SIG-M5 treated with dmso at 0.1 percent for 504 hours (cell line): ENCODE measurements around the gene ACO1.

ENCODE experiments used
- DNase-seq: peaks from one replicate; lab custom pipeline; 2025; ENCODE audit not compliant: unreplicated experiment; lab: John Stamatoyannopoulos, UW

Gene ACO1

DNA sequence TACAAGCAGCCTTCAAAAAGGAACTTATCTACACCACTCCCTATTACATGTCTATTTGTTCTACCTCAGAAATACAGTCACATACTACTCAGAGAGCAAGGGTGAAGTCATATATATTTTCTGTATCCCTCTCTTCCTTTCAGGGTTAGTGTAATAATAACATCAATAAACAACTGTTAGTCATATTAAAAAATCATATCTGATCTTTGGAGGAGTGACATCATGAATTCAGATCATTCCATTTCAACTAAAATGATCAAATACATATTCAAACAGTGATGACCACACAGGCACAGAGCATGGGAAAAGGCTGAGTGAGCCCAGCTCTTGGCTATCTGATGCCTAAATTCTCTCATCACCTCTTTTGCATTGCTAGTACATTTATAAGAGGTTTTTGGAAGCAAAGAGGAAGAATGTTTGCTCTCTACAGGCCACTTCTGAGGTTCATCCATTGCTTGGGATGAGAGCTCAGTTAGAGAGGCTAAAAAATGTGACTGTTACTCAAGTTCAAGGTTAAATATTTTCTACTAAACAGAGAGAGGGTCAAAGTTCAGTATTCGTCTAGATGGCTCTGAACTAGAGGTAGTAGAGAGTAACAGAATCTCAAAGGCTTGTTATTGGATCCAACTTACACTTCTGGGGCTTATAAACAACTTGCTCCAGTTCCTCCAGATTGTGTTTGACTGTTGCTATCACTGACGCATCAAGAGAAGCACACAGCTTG is 102.6 kb downstream of the ACO1 start:
- no peak for DNase-seq

GRCh38 chr9:32487981-32488380 is 103.5 kb downstream of the ACO1 start:
- no peak for DNase-seq

DNA sequence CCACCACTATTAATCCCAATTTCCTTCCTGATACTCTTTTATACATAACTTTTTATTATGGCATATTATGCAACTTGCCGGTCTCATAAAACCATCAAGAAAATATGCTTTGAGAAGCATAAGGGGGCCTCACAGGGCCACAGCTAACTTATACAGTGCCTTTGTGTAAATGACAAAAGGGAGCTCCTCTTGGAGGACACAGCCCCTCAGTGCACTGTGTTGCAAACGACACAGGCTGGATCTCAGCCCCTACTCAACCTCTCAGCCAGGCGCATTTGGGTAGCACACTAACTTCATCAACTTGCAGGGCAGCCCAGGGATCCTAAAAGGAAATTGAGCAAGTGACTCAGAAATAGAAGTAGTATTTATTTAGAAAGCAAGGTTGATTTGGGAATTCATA is 106.2 kb downstream of the ACO1 start:
- no peak for DNase-seq

DNA sequence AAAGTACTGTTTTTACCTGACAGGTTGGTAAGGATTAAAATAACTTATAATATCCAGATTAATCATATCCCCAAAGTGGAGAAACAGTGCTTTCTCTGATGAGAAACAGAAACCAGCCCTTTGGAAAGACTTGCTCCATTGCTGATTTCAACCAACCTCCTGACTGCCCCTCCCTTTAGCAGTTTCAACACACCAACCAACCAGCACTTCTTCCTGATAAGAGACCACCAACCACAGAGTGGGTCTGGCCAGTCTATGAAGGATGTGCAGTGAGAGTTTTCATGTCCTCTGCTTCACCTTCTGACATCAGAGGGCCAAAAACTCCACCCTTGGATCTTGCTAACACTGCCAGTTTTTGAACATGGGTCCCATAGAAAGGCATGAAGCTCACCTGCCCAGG is 113.5 kb downstream of the ACO1 start:
- no peak for DNase-seq

DNA sequence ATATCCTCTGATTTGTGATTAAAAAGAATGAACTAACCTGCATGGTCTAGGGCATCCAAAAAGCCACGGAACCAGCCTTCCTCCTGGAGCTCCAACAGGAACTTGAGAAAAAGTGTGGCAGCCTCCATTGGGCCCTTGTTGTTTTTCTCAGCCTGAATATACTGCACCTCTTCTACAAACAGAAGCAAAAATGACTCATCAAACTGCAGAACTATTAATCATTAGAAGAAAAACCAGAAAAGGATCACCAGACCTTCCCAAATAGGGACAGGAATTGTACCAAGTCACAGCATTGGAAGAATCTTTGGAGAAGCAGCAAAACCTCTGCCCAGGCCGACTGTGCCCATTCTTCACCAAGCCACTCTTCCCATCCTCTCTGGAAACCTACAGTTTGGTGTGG is 116.3 kb downstream of the ACO1 start:
- DNase-seq, result no peak

GRCh38 chr9:32501868-32502267 is 117.4 kb downstream of the ACO1 start:
- no peak for DNase-seq

GRCh38 chr9:32502464-32502863 is 118.0 kb downstream of the ACO1 start:
- no peak for DNase-seq

GRCh38 chr9:32503008-32503407 is 118.6 kb downstream of the ACO1 start:
- DNase-seq, result no peak
